HCT116 (cell line): ENCODE measurements around the gene LIN7A.

Experiments
- CEBPB ChIP-seq: IDR thresholded peaks from 2 replicates; pipeline ENCODE4 v1.6.1; 2012; ENCODE audit warnings: low read depth
- CTCF ChIP-seq, 3 experiments: fragments of 200-600 bp in 1 of 3; sonication (generic) in 1 of 3; IDR thresholded peaks in 2 of 3; conservative IDR thresholded peaks in 1 of 3; 2 replicates each; pipeline ENCODE4 v1.5.1; 2012 to 2017; ENCODE audit warnings: low read depth in 2 of 3, low read length in 2 of 3, antibody characterized with exemption in 1 of 3, borderline replicate concordance in 1 of 3, control low read depth in 1 of 3, mild to moderate bottlenecking in 1 of 3, mixed read lengths in 1 of 3, mixed run types in 1 of 3, moderate library complexity in 1 of 3; ENCODE audit not compliant: insufficient read depth in 1 of 3
- ELF1 ChIP-seq: IDR thresholded peaks from 2 replicates; pipeline ENCODE4 v1.6.1; 2012; ENCODE audit warnings: low read depth, borderline replicate concordance
- FOSL1 ChIP-seq: IDR thresholded peaks from 2 replicates; pipeline ENCODE4 v1.6.1; 2012; ENCODE audit warnings: low read depth
- MAX ChIP-seq: IDR thresholded peaks from 2 replicates; pipeline ENCODE4 v1.6.1; 2012
- POLR2A ChIP-seq: IDR thresholded peaks from 2 replicates; pipeline ENCODE4 v1.7.0; 2011; ENCODE audit warnings: borderline replicate concordance; ENCODE audit not compliant: insufficient read depth, insufficient read length; ENCODE audit errors: extremely low read depth
- POLR2AphosphoS5 ChIP-seq: IDR thresholded peaks from 2 replicates; pipeline ENCODE4 v1.6.1; 2011; ENCODE audit warnings: mild to moderate bottlenecking, low read depth, low read length, moderate library complexity
- RAD21 ChIP-seq: IDR thresholded peaks from 2 replicates; pipeline ENCODE4 v1.6.1; 2012; ENCODE audit warnings: low read depth, mild to moderate bottlenecking
- REST ChIP-seq: IDR thresholded peaks from 2 replicates; pipeline ENCODE4 v1.6.1; 2012; ENCODE audit warnings: low read depth
- SP1 ChIP-seq: IDR thresholded peaks from 2 replicates; pipeline ENCODE4 v1.6.1; 2012; ENCODE audit warnings: low read depth

- TF ChIP-seq FOSL1 (no peak), CEBPB (no peak), ELF1 (no peak), REST (no peak), CTCF (IDR thresholded peaks at IDR 0.05 in 2 of 3, conservative IDR thresholded peaks at IDR 0.05 in 1 of 3; ENCODE audit: borderline replicate concordance in 1 of 3, insufficient read depth in 1 of 3, low read depth in 2 of 3, low read length in 2 of 3) (no peak), RAD21 (no peak), POLR2A (no peak), MAX (no peak), SP1 (no peak), POLR2AphosphoS5 (no peak)
These were observed 4.2 kb upstream of the LIN7A start for GRCh38 chr12:80941916-80942315.
